ENCODE data around the gene IQSEC2.
A peak's percentile ranks its signal among the peaks of the same experiment; 100 is the strongest.

Gene IQSEC2

GRCh38 chrX:53305219-53305995 is 24.0 kb upstream of the IQSEC2 start:
- no peak for DNase-seq

DNA sequence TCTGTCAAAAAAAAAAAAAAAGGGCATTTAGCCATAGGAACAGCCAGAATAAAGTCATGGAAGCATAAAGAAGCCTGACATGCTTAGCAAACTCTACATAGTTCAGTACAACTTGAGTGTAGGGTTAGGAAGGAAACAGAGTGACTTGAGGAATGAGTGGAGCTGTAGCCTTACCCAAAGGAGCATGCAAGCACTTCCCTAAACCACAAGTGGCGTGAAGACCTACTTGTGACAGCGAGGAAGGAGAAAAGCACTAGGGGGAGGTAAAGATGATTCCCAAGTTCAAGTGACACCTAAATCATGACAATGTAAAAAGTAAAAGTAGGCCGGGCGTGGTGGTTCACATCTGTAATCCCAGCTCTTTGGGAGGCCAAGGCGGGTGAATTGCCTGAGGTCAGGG is 21.8 kb upstream of the IQSEC2 start:
- no peak for DNase-seq

DNA sequence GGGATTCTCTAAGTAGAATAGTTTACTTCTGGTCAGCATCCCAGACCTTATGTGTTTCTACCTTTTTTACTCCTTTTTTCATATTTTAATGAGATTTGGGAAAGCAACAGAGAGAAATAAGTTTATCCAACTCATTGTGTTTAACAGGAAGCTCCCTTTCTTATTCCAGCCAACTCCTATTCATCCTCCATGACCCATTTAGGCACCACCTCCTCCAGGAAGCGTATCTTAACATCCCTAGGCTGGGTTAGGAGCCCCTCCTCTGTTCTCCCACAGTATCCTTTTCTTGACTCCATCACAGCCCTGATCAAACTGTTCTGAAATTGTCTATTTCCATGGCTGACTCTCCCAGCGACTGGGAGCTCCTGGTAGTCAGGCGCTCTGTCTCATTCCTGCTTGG is 18.8 kb upstream of the IQSEC2 start:
- no peak for DNase-seq

- no peak for DNase-seq
Observed at GRCh38 chrX:53294024-53294648, 12.8 kb upstream of the IQSEC2 start.

- DNase-seq: no peak
Observed at GRCh38 chrX:53291596-53291995, 10.2 kb upstream of the IQSEC2 start.

DNA sequence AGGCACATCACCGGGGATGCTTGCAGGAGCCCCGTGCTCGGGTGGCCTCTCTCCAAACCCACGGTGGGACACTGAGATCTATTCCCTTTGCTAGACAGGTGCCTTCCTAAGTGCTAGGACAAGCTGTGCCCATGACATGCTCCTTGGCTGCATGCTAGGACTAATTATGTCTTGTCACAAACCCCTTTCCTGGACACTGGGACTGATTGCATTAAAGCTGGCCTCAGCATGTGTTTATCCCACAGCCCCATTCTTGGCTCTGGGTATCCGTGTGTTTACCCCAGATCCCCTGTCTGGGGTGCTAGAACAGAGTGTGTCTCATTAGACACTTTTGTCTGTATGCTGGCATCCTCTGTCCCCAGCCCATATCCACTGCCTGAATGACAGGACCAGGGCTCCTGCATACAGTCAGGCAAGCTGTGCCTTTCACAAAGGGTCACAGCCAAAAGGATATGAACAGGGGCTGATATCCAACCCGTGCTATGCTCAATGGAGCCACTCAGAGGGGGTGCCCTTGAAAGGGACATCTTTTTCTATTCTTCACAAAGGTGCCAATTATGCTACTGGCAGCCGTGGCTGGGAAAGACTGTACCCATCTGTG is 9.2 kb upstream of the IQSEC2 start:
- no peak for DNase-seq

GRCh38 chrX:53288189-53288588 is 6.8 kb upstream of the IQSEC2 start:
- DNase-seq: peak; percentile 56

GRCh38 chrX:53287493-53288138 is 6.2 kb upstream of the IQSEC2 start:
- peak; percentile 36 for DNase-seq

- DNase-seq: no peak
Observed at GRCh38 chrX:53286171-53286570, 4.8 kb upstream of the IQSEC2 start.

- DNase-seq: no peak
Observed at GRCh38 chrX:53285591-53285990, 4.2 kb upstream of the IQSEC2 start.

DNA sequence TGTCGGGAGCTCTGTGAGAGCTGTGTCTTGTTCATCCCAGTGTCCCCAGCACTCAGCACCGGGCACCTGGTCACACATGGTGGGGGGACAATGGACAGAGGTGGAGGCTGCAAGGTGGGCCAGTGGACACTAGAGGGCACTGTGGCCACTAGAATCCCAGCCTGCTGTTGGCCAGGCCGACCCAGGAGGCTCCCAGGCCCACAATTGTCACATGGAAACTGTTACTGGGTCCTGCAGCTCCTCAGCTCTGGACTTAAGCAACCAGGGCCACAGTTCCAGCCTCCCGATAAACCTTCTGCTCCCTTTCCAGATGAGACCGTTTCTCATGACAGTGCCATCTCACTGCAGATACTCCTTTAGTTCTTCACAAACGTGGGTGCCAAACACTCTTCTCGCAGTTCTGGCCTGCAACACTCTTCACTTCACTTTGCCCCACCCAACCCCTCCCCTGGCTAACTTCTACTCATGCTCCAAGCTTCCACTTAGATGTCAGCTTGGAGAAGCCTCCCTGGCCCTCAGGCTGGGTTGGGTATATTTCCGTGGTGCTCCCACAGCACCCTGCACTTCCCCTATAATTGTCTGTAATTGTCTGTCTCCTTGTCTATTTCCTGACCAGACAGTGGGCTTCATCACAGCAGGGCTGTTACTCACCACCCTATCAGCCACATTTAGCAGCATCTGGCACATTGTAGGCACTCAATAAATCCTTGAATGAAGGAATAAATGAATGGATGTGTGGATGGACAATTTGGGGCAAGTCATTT is 3.5 kb upstream of the IQSEC2 start:
- DNase-seq: peak; percentile 48

DNA sequence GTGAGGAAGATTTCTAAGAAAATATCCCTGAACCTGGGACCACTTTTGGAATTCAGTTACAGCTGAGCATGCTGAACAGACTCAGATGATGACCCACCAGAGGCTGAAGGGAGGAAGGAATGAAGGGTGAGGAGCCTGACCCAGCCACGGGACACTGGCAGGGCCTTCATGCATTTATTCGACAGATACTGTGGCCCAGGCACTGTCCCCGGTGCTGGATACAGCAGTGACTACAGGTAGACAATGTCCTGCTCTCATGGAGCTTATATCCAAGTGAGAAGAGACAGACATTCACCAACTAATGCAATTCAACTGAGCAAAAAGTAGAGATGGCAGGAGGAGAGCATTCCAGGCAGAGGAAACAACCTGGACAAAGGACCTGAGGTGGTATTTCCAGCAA is 2.2 kb upstream of the IQSEC2 start:
- DNase-seq: no peak

GRCh38 chrX:53283099-53283498 is 1.7 kb upstream of the IQSEC2 start:
- DNase-seq: no peak

DNA sequence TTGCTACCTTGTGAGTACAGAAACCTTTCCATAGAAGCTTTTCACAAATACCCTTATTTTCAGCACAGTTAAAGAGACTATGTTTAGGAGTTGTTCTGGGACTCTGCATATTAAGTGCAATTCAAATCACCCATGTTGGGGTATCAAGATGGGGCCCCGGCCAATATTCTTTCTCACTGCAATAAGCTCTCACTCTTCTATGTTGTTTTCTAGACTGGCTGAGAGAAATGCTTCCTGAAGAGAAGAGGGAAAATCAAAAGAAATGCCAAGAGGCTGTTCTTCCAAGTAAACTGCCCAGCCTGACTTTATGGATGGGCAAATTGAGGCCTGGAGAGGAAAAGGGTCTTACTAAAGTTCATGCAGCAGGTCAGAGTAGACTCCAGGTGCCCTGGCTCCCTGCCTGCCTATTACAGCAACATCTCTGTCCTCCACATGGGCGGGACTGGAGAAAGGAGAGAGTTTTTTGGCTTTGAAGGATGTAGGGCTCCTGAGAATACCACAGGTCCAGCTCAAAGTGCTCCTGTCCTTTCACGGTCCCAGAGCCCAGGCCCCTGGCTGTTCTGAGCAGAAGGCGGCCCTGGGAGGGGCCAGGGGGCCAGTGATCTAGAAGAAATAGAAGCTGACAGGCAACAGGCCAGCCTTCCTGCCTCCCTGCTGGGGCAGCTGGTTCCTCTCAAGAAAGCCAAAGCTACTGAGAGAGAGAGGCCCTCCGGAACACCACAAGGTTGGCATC is 745 bp upstream of the IQSEC2 start:
- no peak for DNase-seq

GRCh38 chrX:53280331-53281320 is 758 bp downstream of the IQSEC2 start:
- no peak for DNase-seq

- DNase-seq: no peak
Observed at GRCh38 chrX:53279296-53280237, 1.8 kb downstream of the IQSEC2 start.

- DNase-seq: no peak
Observed at GRCh38 chrX:53272808-53273337, 8.5 kb downstream of the IQSEC2 start.

DNA sequence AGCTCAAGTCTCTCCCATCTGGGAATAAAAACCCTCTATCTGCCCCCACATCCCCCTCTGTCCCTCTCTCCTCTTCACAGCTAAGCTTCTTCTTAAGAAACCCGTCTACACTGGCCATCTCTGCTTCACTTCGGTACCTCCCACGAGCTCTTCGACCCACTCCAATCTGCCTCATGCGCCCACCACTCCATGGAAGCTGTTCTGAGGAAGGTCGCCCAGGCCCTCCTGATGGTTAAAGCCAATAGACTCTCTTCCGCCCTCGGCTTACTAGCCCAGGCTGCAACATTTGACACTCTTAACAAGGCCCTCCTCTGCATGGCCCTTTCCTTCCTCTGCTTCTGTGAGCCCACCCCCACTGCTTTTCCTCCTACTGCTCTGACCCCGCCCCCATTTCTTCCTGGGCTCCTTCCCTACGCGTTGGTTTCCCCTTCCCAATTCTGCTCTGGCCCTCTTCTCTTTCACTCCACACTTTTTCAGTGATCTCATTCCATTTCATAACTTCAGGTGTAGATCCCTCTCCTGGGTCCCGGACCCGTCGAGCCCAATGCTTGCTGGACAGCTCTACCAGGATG is 11.8 kb downstream of the IQSEC2 start:
- no peak for DNase-seq

DNA sequence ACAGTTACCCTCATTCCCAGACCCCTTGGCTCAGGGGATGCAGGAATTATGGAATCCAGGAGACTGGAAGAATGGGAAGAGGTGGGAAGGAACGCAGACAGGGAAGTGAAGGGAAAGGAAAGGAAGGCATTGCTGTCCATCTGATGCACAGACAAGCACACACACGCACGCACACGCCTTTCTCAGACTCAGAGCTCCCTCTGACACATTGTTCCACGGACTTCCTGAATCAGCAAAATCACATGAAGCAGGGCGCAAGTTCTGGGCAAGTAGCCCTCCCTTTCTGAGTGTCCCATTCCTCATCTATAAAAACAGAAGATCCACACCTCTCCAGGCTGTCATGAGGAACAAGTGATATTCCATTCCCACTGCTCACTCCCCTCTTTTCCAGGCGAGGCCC is 13.2 kb downstream of the IQSEC2 start:
- no peak for DNase-seq

Measured in CD4-positive, alpha-beta T cell treated with Interferon gamma for 1 hour (primary cell).